Measurements from ENCODE around the gene WDCP.
A peak's percentile ranks its signal among the peaks of the same experiment; 100 is the strongest.

WDCP gene

DNA sequence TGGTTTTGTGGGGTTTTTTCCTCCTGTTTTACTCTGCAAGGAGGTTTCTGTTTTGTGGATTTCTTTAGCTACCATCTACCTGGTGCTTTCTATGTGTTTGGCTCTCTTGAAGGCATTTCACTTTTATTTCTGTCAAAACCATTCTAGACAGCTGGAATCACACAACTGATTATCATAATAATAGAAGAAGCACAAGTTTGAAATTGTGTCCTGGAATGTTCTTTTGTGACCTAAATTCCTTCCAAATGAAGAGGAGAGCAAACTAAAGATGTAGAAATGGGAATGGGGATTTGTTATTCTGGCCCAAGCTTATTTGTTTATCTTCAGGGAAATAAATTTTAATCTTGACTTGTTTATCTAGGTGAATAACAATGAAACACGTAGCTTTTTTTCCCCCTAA is 54.3 kb downstream of the WDCP start:
- no peak for DNase-seq (ENCODE audit: low spot score)

DNA sequence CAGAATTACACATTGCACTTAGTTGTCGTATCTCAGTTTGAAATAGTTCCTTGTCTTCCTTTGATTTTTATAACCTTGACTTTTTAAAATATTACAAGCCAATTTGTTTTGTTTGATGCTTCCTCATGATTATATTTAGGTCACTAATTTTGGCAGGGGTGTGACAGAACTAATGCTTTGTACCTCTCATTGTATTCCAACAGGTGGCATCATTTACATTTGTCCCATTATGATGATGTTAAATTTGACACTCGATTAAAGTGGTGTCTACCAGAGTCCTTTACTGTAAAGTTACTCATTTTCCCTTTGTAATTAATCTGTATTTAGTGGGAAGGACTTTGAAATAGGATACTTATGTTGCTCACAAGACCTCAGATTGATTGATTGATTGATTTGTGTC is 58.8 kb downstream of the WDCP start:
- DNase-seq (ENCODE audit: low spot score): peak; percentile 6
